Anterior cingulate cortex (tissue), 58 donors: ENCODE measurements around the gene DNPH1.

ENCODE experiments used
- DNase-seq, 58 donors: peaks; one replicate each; lab custom pipeline; 2025; lab: John Stamatoyannopoulos, UW

Gene DNPH1

GRCh38 chr6:43264599-43265145 lies 35.4 kb upstream of the DNPH1 start:
- no peak for DNase-seq

GRCh38 chr6:43263314-43264178 lies 34.3 kb upstream of the DNPH1 start:
- peak in 34 of 58 donors; percentile 10 to 58 (median 22) for DNase-seq

- DNase-seq: no peak
Observed at GRCh38 chr6:43262780-43263313, 33.6 kb upstream of the DNPH1 start.

- DNase-seq: peak in 2 of 58 donors; percentile 23 to 25
Observed at GRCh38 chr6:43262000-43262779, 32.9 kb upstream of the DNPH1 start.

GRCh38 chr6:43261198-43261597 lies 31.9 kb upstream of the DNPH1 start:
- no peak for DNase-seq

GRCh38 chr6:43260791-43261190 lies 31.5 kb upstream of the DNPH1 start:
- DNase-seq: no peak

- no peak for DNase-seq
Observed at GRCh38 chr6:43258807-43259686, 29.8 kb upstream of the DNPH1 start.

- DNase-seq: no peak
Observed at GRCh38 chr6:43258180-43258579, 28.9 kb upstream of the DNPH1 start.

GRCh38 chr6:43257367-43258145 lies 28.3 kb upstream of the DNPH1 start:
- no peak for DNase-seq

- DNase-seq: no peak
Observed at GRCh38 chr6:43256670-43257366, 27.5 kb upstream of the DNPH1 start.

- no peak for DNase-seq
Observed at GRCh38 chr6:43255408-43256054, 26.2 kb upstream of the DNPH1 start.

GRCh38 chr6:43254846-43255245 lies 25.6 kb upstream of the DNPH1 start:
- DNase-seq: no peak

GRCh38 chr6:43254138-43254817 lies 25.0 kb upstream of the DNPH1 start:
- DNase-seq: no peak

- DNase-seq: no peak
Observed at GRCh38 chr6:43253401-43253800, 24.1 kb upstream of the DNPH1 start.

GRCh38 chr6:43250992-43251373 lies 21.7 kb upstream of the DNPH1 start:
- no peak for DNase-seq

GRCh38 chr6:43248791-43249190 lies 19.5 kb upstream of the DNPH1 start:
- DNase-seq: no peak

GRCh38 chr6:43248101-43248500 lies 18.8 kb upstream of the DNPH1 start:
- DNase-seq: no peak
